Rectal smooth muscle tissue (tissue), 1 donor: ENCODE measurements around the gene GGT5.

ENCODE experiments used
- H3K27ac ChIP-seq: one replicate; pipeline ENCODE4 v1.7.0; 2013; ENCODE audit warnings: low read depth, low read length, inconsistent platforms
- H3K27me3 ChIP-seq: one replicate; pipeline ENCODE4 v1.7.0; 2013; ENCODE audit warnings: low read length; ENCODE audit not compliant: control insufficient read depth, insufficient read depth
- H3K36me3 ChIP-seq: one replicate; pipeline ENCODE4 v1.7.0; 2013; ENCODE audit warnings: low read length; ENCODE audit not compliant: control insufficient read depth, insufficient read depth
- H3K4me1 ChIP-seq: one replicate; pipeline ENCODE4 v1.7.0; 2013; ENCODE audit warnings: low read length; ENCODE audit not compliant: control insufficient read depth, insufficient read depth
- H3K4me3 ChIP-seq: one replicate; pipeline ENCODE4 v1.7.0; 2013; ENCODE audit warnings: low read length
- H3K9ac ChIP-seq: one replicate; pipeline ENCODE4 v1.7.0; 2013; ENCODE audit warnings: low read length

GGT5 gene

GRCh38 chr22:24170188-24170587 lies 74.7 kb downstream of the GGT5 start:
- H3K27ac ChIP-seq: no peak overlapping the region
- H3K4me1 ChIP-seq: peaks cover 9% of the 10 kb centered on the region
- no peaks in the 10 kb centered on the region for H3K27me3 ChIP-seq
- no peak overlapping the region for H3K4me3 ChIP-seq
- H3K36me3 ChIP-seq: peaks cover 47% of the 10 kb centered on the region
- no peak overlapping the region for H3K9ac ChIP-seq
